SU-DHL-6 (cell line): ENCODE data around the gene PLIN5.
A peak's percentile ranks its signal among the peaks of the same experiment; 100 is the strongest.

Experiments used
- H2AFZ ChIP-seq: fragments of 200-600 bp; sonication (generic); 2 replicates; pipeline ENCODE4 v1.6.1; 2014; ENCODE audit warnings: low read depth, mild to moderate bottlenecking, moderate library complexity, mixed read lengths, antibody characterized with exemption, low read length; ENCODE audit not compliant: severe bottlenecking
- H3F3A ChIP-seq: fragments of 200-600 bp; shearing (Covaris generic); 2 replicates; pipeline ENCODE4 v1.6.0; 2016; ENCODE audit warnings: antibody characterized with exemption, mild to moderate bottlenecking; ENCODE audit not compliant: insufficient read depth
- H3K27ac ChIP-seq: fragments of 200-600 bp; sonication (generic); 2 replicates; pipeline ENCODE4 v1.5.1; 2016; ENCODE audit warnings: low read depth, mild to moderate bottlenecking, low read length, moderate library complexity, mixed read lengths
- H3K27me3 ChIP-seq: fragments of 200-600 bp; sonication (generic), shearing (Covaris generic); 2 replicates; pipeline ENCODE4 v1.6.0; 2014; ENCODE audit warnings: mild to moderate bottlenecking, low read length
- H3K36me3 ChIP-seq: fragments of 200-600 bp; sonication (generic); 2 replicates; pipeline ENCODE4 v1.6.1; 2014; ENCODE audit warnings: mild to moderate bottlenecking, low read length, mixed read lengths
- H3K4me2 ChIP-seq: fragments of 300-600, 200-600 bp; shearing (Covaris generic), sonication (generic); 2 replicates; pipeline ENCODE4 v1.6.0; 2014; ENCODE audit warnings: low read length, low read depth, mild to moderate bottlenecking; ENCODE audit not compliant: poor library complexity, severe bottlenecking
- H3K4me3 ChIP-seq: fragments of 200-600 bp; sonication (generic); 2 replicates; pipeline ENCODE4 v1.5.1; 2014; ENCODE audit warnings: antibody characterized with exemption, low read length, mild to moderate bottlenecking, mixed read lengths; ENCODE audit not compliant: insufficient read depth, poor library complexity, severe bottlenecking
- H3K79me2 ChIP-seq: fragments of 200-600 bp; sonication (generic); 2 replicates; pipeline ENCODE4 v1.6.1; 2014; ENCODE audit warnings: mild to moderate bottlenecking, low read length, moderate library complexity; ENCODE audit not compliant: insufficient read depth
- H3K9ac ChIP-seq: fragments of 200-600 bp; sonication (generic); 2 replicates; pipeline ENCODE4 v1.7.0; 2014; ENCODE audit warnings: mild to moderate bottlenecking, low read length
- H3K9me2 ChIP-seq: fragments of 200-600 bp; sonication (generic); replicated peaks from 2 replicates; pipeline ENCODE4 v1.6.1; 2014; ENCODE audit warnings: low read length; ENCODE audit not compliant: insufficient read depth
- H3K9me3 ChIP-seq: fragments of 200-600 bp; sonication (generic); 2 replicates; pipeline ENCODE4 v1.6.1; 2014; ENCODE audit warnings: low read length, mixed read lengths; ENCODE audit not compliant: insufficient read depth
- H4K20me1 ChIP-seq: fragments of 200-600 bp; sonication (generic); 2 replicates; pipeline ENCODE4 v1.6.1; 2014; ENCODE audit warnings: low read depth, mild to moderate bottlenecking, antibody characterized with exemption, low read length, moderate library complexity, mixed read lengths
- CTCF ChIP-seq: fragments of 200-600 bp; sonication (generic); IDR thresholded peaks from one replicate; pipeline ENCODE4 v1.5.1; 2017; ENCODE audit warnings: antibody characterized with exemption, mild to moderate bottlenecking, low read length, moderate library complexity; ENCODE audit not compliant: insufficient read depth, poor library complexity, severe bottlenecking
- EZH2phosphoT487 ChIP-seq: fragments of 200-600 bp; sonication (generic), shearing (Covaris generic); conservative IDR thresholded peaks from 2 replicates; pipeline ENCODE4 v1.6.1; 2018; ENCODE audit warnings: mild to moderate bottlenecking, antibody characterized with exemption, low read length, moderate library complexity, mixed read lengths

The PLIN5 gene

GRCh38 chr19:4497770-4498389 is 37.1 kb downstream of the PLIN5 start:
- no peak overlapping the region for H3K27ac ChIP-seq
- no peak overlapping the region for H3K4me2 ChIP-seq
- no peak overlapping the region for H2AFZ ChIP-seq
- no peak overlapping the region for H3K9ac ChIP-seq
- H3K27me3 ChIP-seq: no peaks in the 10 kb centered on the region
- TF ChIP-seq CTCF: no peak
- no peak for TF ChIP-seq EZH2phosphoT487
- H3K4me3 ChIP-seq: no peak overlapping the region
- no peaks in the 10 kb centered on the region for H3K9me2 ChIP-seq
- H3K79me2 ChIP-seq: no peaks in the 10 kb centered on the region
- H3K9me3 ChIP-seq: no peaks in the 10 kb centered on the region
- no peaks in the 10 kb centered on the region for H3K36me3 ChIP-seq
- H3F3A ChIP-seq: no peaks in the 10 kb centered on the region
- H4K20me1 ChIP-seq: no peaks in the 10 kb centered on the region

- Histone ChIP-seq H3K4me2 (no peak overlapping the region), H3K36me3 (no peaks in the 10 kb centered on the region)
- TF ChIP-seq EZH2phosphoT487: no peak
- TF ChIP-seq CTCF: no peak
Observed at GRCh38 chr19:4496304-4496703, 38.7 kb downstream of the PLIN5 start.

GRCh38 chr19:4495471-4495870 is 39.6 kb downstream of the PLIN5 start:
- Histone ChIP-seq H3K79me2 (no peaks in the 10 kb centered on the region), H4K20me1 (no peaks in the 10 kb centered on the region), H3K9ac (no peak overlapping the region), H3K9me2 (no peaks in the 10 kb centered on the region), H3K27ac (no peak overlapping the region), H3K4me2 (no peak overlapping the region), H2AFZ (no peak overlapping the region), H3K36me3 (no peaks in the 10 kb centered on the region), H3K27me3 (no peaks in the 10 kb centered on the region), H3K4me3 (no peak overlapping the region), H3F3A (no peaks in the 10 kb centered on the region), H3K9me3 (no peaks in the 10 kb centered on the region)
- peak; percentile 46 for TF ChIP-seq CTCF
- no peak for TF ChIP-seq EZH2phosphoT487

More at GRCh38 chr19:4496304-4496703, 38.7 kb downstream of the PLIN5 start:
- no peaks in the 10 kb centered on the region for H3K9me2 ChIP-seq
- no peak overlapping the region for H2AFZ ChIP-seq
- no peaks in the 10 kb centered on the region for H4K20me1 ChIP-seq
- no peaks in the 10 kb centered on the region for H3K27me3 ChIP-seq
- H3K9ac ChIP-seq: no peak overlapping the region
- H3K79me2 ChIP-seq: no peaks in the 10 kb centered on the region
- no peak overlapping the region for H3K27ac ChIP-seq
- H3K9me3 ChIP-seq: no peaks in the 10 kb centered on the region
- no peak overlapping the region for H3K4me3 ChIP-seq
- no peaks in the 10 kb centered on the region for H3F3A ChIP-seq
